ENCODE data around the gene C5orf63. TPM values are rescaled to one million over a fixed set of nuclear protein-coding genes. Genes with fewer than 3 reads are reported as not detected.
A peak's percentile ranks its signal among the peaks of the same experiment; 100 is the strongest.

Gene C5orf63
- total RNA-seq, 2 experiments from 2014 or later: 9.5 TPM

DNA sequence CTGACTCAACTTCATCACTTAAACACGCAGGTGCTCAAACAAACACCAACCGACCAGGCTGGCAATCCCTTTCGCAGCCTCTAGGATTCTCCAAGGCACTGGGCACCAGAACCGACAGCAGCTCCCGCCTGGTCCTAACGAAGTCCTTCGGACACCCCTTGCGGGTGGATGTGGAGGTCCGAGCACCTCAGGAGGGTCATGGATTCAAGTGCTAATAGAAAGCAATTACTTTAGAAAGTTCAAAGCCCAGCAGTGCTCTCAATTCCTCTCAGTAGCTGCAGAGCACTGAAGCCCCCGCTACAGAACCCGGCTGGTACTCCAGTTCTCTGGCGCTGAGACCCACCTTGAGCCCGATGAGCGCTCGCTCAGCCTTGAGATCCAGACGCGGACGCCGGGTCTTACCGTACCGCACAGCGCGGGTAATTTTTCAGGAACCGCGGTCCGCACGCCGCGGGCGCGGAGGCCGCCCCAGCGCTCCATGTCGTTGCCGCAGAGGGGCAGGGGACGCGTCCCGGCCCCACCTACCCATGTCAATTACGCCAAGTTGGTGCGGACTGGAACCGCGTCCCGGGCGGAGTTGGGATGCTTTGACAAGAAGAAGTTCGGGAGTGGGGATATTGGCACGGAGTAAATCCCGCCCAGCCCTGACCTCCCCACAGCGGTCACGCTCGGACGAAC is 43.6 kb downstream of the C5orf63 start:
- Mint-ChIP-seq H3K9me3 (no peaks in the 10 kb centered on the region), H3K4me1 (ENCODE audit: low read depth) (peaks cover 17% of the 10 kb centered on the region), H3K4me3 (peak overlapping the region; percentile 87), H3K36me3 (ENCODE audit: low read depth) (no peaks in the 10 kb centered on the region), H3K27ac (no peak overlapping the region), H3K27me3 (peaks cover 7% of the 10 kb centered on the region)
- intact Hi-C loops (cut with micrococcal nuclease): no loop called here
- DNase-seq (peak; percentile 70), ATAC-seq (peak; percentile 35)
- TF ChIP-seq, protein P1, sequence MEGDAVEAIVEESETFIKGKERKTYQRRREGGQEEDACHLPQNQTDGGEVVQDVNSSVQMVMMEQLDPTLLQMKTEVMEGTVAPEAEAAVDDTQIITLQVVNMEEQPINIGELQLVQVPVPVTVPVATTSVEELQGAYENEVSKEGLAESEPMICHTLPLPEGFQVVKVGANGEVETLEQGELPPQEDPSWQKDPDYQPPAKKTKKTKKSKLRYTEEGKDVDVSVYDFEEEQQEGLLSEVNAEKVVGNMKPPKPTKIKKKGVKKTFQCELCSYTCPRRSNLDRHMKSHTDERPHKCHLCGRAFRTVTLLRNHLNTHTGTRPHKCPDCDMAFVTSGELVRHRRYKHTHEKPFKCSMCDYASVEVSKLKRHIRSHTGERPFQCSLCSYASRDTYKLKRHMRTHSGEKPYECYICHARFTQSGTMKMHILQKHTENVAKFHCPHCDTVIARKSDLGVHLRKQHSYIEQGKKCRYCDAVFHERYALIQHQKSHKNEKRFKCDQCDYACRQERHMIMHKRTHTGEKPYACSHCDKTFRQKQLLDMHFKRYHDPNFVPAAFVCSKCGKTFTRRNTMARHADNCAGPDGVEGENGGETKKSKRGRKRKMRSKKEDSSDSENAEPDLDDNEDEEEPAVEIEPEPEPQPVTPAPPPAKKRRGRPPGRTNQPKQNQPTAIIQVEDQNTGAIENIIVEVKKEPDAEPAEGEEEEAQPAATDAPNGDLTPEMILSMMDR (IDR thresholded peaks at IDR 0.05): peak; percentile 61
- POLR2A ChIA-PET: interaction anchor here (0.9 to 3.1 kb wide), 4 partner anchors 18 to 252 kb away, joined by 3 to 14 read pairs (median 4); partner anchors contain the start of gene LMNB1
- CTCF ChIA-PET: interaction anchor here (1.0 to 1.2 kb wide), 4 partner anchors 18 to 181 kb away, joined by 3 to 4 read pairs (median 4); no protein-coding TSS in a partner anchor

DNA sequence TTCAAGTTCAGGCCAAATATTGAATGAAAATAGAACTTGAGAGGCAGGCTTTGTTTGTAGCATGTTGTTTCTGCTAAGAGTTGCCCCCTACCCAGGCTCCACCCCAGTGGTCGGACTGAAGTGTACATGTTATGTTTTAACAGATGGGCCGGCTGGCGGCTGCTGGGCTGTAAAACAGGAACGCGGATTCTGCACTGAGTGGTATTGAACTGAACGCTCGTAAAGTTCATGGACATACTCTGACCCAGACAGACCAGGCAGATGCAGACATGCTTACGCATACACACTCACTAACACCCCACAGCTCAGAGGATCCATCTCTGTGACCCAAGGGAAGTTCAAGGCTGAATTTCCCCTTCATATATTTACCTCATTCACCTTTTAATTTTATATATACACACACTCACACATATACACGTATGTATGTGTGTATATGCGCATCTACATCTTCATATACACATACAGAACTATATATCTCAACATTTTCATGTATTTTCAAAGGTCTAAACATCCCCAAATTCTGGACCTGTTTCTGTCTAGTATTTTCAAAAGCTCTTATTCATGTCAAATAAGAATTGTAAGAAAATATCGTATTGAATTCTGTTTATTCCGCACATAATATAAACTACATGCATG is 44.4 kb downstream of the C5orf63 start:
- TF ChIP-seq, protein P1 (IDR thresholded peaks at IDR 0.05): no peak

DNA sequence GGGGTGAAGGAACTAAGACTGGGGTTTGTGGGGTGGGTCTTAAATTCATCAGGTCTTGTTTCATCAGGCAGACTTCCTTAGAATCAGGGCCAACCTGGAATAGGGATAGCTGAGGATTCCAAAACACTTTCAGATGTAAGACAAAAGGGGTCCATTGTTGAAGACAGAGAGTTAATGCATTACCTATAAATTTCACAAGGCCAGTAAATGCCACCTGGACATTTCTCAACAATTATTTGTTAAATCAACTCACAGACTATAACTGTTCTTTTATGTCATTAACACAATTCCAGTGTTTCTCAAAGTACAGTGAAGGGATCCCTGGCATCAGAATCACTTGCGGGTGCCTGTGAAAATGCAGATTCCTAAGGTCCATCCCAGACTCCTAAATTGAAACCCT is 45.8 kb downstream of the C5orf63 start:
- Mint-ChIP-seq H3K27me3 (peaks cover 7% of the 10 kb centered on the region), H3K27ac (no peak overlapping the region), H3K36me3 (ENCODE audit: low read depth) (no peaks in the 10 kb centered on the region), H3K4me3 (no peak overlapping the region), H3K9me3 (no peaks in the 10 kb centered on the region), H3K4me1 (ENCODE audit: low read depth) (peaks cover 23% of the 10 kb centered on the region)
- intact Hi-C loops (cut with micrococcal nuclease): no loop called here
- DNase-seq (no peak), ATAC-seq (no peak)
- TF ChIP-seq, protein P1 (IDR thresholded peaks at IDR 0.05): no peak
- ChIA-PET CTCF (interaction anchor here (1.3 kb wide), 1 partner anchor 13 kb away, joined by 5 read pairs; no protein-coding TSS in a partner anchor), POLR2A (no interaction called here)

More for the DNA sequence above, 44.4 kb downstream of the C5orf63 start:
- ATAC-seq (no peak), DNase-seq (peak; percentile 27)
- CTCF ChIA-PET: interaction anchor here (1.0 to 1.2 kb wide), 4 partner anchors 18 to 180 kb away, joined by 3 to 4 read pairs (median 4); no protein-coding TSS in a partner anchor
- Mint-ChIP-seq H3K27me3 (peaks cover 7% of the 10 kb centered on the region), H3K4me1 (ENCODE audit: low read depth) (peaks cover 20% of the 10 kb centered on the region), H3K9me3 (no peaks in the 10 kb centered on the region), H3K36me3 (ENCODE audit: low read depth) (no peaks in the 10 kb centered on the region), H3K4me3 (peak overlapping the region; percentile 87), H3K27ac (no peak overlapping the region)
- intact Hi-C loops (cut with micrococcal nuclease): no loop called here
- POLR2A ChIA-PET: interaction anchor here (0.9 to 3.1 kb wide), 5 partner anchors 17 to 251 kb away, joined by 3 to 14 read pairs (median 3); partner anchors contain the start of gene LMNB1

DNA sequence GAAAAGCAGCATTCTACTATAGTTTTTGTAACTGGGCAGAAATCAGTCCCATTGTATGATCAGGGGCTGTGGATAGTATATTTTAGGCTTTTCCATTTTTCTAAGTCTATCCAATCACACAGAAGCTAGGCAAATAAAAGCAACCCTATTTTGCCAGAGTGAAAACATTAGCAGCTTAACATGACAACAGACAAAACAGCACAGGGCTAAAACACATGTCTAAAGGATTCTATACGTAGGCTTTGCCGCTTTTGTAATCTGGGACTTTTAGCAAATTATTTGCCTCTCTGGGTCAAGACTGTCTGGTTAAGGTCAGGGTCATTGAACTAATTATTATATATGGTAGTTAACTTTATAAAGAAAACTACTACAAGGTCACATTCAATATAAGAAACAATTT is 47.1 kb downstream of the C5orf63 start:
- H3K27me3 Mint-ChIP-seq: no peaks in the 10 kb centered on the region
- H3K36me3 Mint-ChIP-seq (ENCODE audit: low read depth): no peaks in the 10 kb centered on the region
- H3K4me1 Mint-ChIP-seq (ENCODE audit: low read depth): peaks cover 18% of the 10 kb centered on the region
- ATAC-seq (no peak), DNase-seq (no peak)
- CTCF ChIA-PET: interaction anchor here (0.9 to 2.0 kb wide), 2 partner anchors 54 to 351 kb away, joined by 4 to 5 read pairs; no protein-coding TSS in a partner anchor
- POLR2A ChIA-PET: interaction anchor here (1.4 kb wide), 1 partner anchor 11 kb away, joined by 4 read pairs; no protein-coding TSS in a partner anchor
- H3K9me3 Mint-ChIP-seq: no peaks in the 10 kb centered on the region
- H3K4me3 Mint-ChIP-seq: no peak overlapping the region
- TF ChIP-seq, protein P1 (IDR thresholded peaks at IDR 0.05): no peak
- H3K27ac Mint-ChIP-seq: no peak overlapping the region
- intact Hi-C loops (cut with micrococcal nuclease): no loop called here

All from activated CD8-positive, alpha-beta T cell treated with anti-CD3 and anti-CD28 coated beads for 36 hours (primary cell).